GM12892 (cell line): Measurements from ENCODE around the gene CD52.

Experiments used
- POLR2A ChIP-seq: IDR thresholded peaks from 2 replicates; pipeline ENCODE4 v1.6.1; 2011; ENCODE audit warnings: low read depth, low read length, control low read depth
- POLR2AphosphoS5 ChIP-seq: IDR thresholded peaks from 2 replicates; pipeline ENCODE4 v1.6.1; 2011; ENCODE audit warnings: low read depth, low read length, control low read depth

- TF ChIP-seq POLR2A (no peak), POLR2AphosphoS5 (no peak)
Measured at GRCh38 chr1:26351590-26352337, 34.0 kb downstream of the CD52 start.
